IPS-NIHi11 (cell line): ENCODE results near the gene FMO4.
"Not testable (repeated sequence)": the region's sequence is repeated elsewhere in the genome, so short reads cannot be mapped to it uniquely, and the experiment has no call there.

ENCODE experiments used
- DNase-seq: peaks from one replicate; pipeline ENCODE4 v3.0.0; 2012; ENCODE audit warnings: mixed read lengths, low spot score

Gene FMO4

GRCh38 chr1:171335964-171336363, 22.0 kb downstream of the FMO4 start:
- no peak for DNase-seq

- not testable (repeated sequence) for DNase-seq
These were observed 25.4 kb downstream of the FMO4 start for GRCh38 chr1:171339345-171339744.

GRCh38 chr1:171343727-171344472, 29.9 kb downstream of the FMO4 start:
- no peak for DNase-seq

GRCh38 chr1:171344473-171344820, 30.5 kb downstream of the FMO4 start:
- DNase-seq: no peak

GRCh38 chr1:171345536-171345935, 31.6 kb downstream of the FMO4 start:
- no peak for DNase-seq

- no peak for DNase-seq
These were observed 32.9 kb downstream of the FMO4 start for GRCh38 chr1:171346881-171347280.

- DNase-seq: no peak
These were observed 36.6 kb downstream of the FMO4 start for GRCh38 chr1:171350594-171350993.

GRCh38 chr1:171351961-171352360, 38.0 kb downstream of the FMO4 start:
- no peak for DNase-seq

GRCh38 chr1:171352554-171352953, 38.6 kb downstream of the FMO4 start:
- no peak for DNase-seq

- DNase-seq: no peak
These were observed 41.7 kb downstream of the FMO4 start for GRCh38 chr1:171355727-171356126.

- DNase-seq: no peak
These were observed 43.2 kb downstream of the FMO4 start for GRCh38 chr1:171357179-171357578.

GRCh38 chr1:171359355-171359648, 45.3 kb downstream of the FMO4 start:
- not testable (repeated sequence) for DNase-seq

- DNase-seq: not testable (repeated sequence)
These were observed 45.9 kb downstream of the FMO4 start for GRCh38 chr1:171359731-171360527.

- no peak for DNase-seq
These were observed 52.1 kb downstream of the FMO4 start for GRCh38 chr1:171366085-171366484.

- no peak for DNase-seq
These were observed 52.8 kb downstream of the FMO4 start for GRCh38 chr1:171366816-171367215.

GRCh38 chr1:171367436-171367835, 53.5 kb downstream of the FMO4 start:
- DNase-seq: no peak

GRCh38 chr1:171372418-171373084, 58.6 kb downstream of the FMO4 start:
- no peak for DNase-seq

GRCh38 chr1:171373357-171374122, 59.6 kb downstream of the FMO4 start:
- DNase-seq: not testable (repeated sequence)

GRCh38 chr1:171379846-171380245, 65.9 kb downstream of the FMO4 start:
- DNase-seq: no peak

GRCh38 chr1:171381866-171382210, 67.9 kb downstream of the FMO4 start:
- no peak for DNase-seq

GRCh38 chr1:171384496-171384895, 70.5 kb downstream of the FMO4 start:
- DNase-seq: no peak

GRCh38 chr1:171389171-171389570, 75.2 kb downstream of the FMO4 start:
- no peak for DNase-seq
